SU-DHL-6 (cell line): ENCODE data around the gene FOXN3.

ENCODE experiments used
- EZH2phosphoT487 ChIP-seq: fragments of 200-600 bp; sonication (generic), shearing (Covaris generic); conservative IDR thresholded peaks from 2 replicates; pipeline ENCODE4 v1.6.1; 2018; ENCODE audit warnings: mild to moderate bottlenecking, antibody characterized with exemption, low read length, moderate library complexity, mixed read lengths
- TF ChIP-seq, protein P1 (sequence below): fragments of 200-600 bp; sonication (generic); IDR thresholded peaks from one replicate; pipeline ENCODE4 v1.5.1; 2017; ENCODE audit warnings: antibody characterized with exemption, mild to moderate bottlenecking, low read length, moderate library complexity; ENCODE audit not compliant: insufficient read depth, poor library complexity, severe bottlenecking

DNA sequence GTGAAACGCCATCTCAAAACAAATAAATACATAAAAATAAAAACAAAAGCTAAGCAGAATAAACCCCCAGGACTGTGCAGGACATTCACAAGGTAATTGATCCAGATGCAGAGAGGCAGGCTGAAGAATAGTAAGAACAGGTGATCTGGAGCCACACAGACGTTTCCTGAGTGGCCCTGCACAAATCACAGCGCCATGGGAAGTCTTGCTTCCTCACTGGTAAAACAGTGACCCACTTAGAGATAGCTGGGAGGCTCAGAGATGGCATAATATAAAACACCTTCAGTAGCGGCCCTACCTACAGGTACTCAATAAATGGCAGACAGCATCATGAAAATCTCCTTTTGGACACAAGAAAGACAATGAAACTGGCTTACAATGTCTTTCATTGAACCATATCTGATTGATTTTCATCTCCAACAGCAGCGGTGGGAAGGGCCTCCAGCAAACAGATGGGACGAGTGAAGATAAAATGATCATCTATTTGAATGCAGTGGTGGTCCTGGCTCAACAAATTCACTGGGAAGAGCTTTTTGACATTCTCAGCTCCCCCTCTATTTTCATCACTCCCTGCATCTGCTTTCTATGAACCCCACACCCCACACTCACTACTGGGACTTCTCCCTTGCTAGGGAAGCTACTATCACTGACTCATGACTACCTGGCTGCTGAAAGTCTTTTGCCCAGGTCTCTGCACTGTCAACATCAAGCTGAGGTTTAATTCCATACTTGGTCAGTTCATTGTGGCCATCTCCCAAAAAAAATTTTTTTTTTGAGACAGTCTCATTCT lies 63.9 kb downstream of the FOXN3 start:
- TF ChIP-seq, protein P1, sequence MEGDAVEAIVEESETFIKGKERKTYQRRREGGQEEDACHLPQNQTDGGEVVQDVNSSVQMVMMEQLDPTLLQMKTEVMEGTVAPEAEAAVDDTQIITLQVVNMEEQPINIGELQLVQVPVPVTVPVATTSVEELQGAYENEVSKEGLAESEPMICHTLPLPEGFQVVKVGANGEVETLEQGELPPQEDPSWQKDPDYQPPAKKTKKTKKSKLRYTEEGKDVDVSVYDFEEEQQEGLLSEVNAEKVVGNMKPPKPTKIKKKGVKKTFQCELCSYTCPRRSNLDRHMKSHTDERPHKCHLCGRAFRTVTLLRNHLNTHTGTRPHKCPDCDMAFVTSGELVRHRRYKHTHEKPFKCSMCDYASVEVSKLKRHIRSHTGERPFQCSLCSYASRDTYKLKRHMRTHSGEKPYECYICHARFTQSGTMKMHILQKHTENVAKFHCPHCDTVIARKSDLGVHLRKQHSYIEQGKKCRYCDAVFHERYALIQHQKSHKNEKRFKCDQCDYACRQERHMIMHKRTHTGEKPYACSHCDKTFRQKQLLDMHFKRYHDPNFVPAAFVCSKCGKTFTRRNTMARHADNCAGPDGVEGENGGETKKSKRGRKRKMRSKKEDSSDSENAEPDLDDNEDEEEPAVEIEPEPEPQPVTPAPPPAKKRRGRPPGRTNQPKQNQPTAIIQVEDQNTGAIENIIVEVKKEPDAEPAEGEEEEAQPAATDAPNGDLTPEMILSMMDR: no peak
- no peak for TF ChIP-seq EZH2phosphoT487
